ENCODE data around the gene MIGA2. TPM values are rescaled to one million over a fixed set of nuclear protein-coding genes. Genes with fewer than 3 reads are reported as not detected.

The MIGA2 gene
- total and polyA plus RNA-seq, 7 donors, result 8.4 to 18.1 (median 13.7) TPM

DNA sequence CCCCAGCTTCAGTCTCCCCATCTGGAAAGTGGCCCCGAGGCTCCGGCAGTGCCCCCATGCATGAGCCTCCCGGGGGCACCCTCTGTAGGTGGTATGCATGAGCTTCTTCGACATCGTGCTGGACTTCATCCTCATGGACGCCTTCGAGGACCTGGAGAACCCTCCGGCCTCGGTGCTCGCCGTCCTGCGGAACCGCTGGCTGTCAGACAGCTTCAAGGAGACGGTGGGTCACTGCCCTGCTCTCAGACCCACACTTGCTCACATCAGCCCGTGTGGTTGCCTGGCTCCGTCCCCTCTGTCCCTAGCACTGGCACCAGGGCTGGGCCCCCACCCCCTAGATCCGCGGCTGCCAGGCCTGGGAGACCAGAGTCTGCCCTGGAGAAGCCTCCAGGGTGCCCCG lies 31.7 kb downstream of the MIGA2 start:
- no peaks in the 10 kb centered on the region for H3K9me3 ChIP-seq
- peaks cover 3 to 62% of the 10 kb centered on the region in 2 donors for H3K36me3 ChIP-seq (ENCODE audit: insufficient read depth in 1 of 2, low read depth in 1 of 2)
- TF ChIP-seq, protein P1, sequence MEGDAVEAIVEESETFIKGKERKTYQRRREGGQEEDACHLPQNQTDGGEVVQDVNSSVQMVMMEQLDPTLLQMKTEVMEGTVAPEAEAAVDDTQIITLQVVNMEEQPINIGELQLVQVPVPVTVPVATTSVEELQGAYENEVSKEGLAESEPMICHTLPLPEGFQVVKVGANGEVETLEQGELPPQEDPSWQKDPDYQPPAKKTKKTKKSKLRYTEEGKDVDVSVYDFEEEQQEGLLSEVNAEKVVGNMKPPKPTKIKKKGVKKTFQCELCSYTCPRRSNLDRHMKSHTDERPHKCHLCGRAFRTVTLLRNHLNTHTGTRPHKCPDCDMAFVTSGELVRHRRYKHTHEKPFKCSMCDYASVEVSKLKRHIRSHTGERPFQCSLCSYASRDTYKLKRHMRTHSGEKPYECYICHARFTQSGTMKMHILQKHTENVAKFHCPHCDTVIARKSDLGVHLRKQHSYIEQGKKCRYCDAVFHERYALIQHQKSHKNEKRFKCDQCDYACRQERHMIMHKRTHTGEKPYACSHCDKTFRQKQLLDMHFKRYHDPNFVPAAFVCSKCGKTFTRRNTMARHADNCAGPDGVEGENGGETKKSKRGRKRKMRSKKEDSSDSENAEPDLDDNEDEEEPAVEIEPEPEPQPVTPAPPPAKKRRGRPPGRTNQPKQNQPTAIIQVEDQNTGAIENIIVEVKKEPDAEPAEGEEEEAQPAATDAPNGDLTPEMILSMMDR (IDR thresholded peaks at IDR 0.05), result no peak
- H3K4me1 ChIP-seq, result no peaks in the 10 kb centered on the region
- 91 to 94% (median 92%) methylated on average over 19 of the region's 19 CpGs for WGBS, 3 donors
- H3K4me3 ChIP-seq, result no peak overlapping the region
- DNase-seq (no peak), ATAC-seq (no peak)
- H3K27me3 ChIP-seq (ENCODE audit: insufficient read depth in 3 of 3, low read length in 2 of 3), result no peaks in the 10 kb centered on the region
- H3K27ac ChIP-seq, result no peak overlapping the region
- intact Hi-C loops (cut with DNase I), result no loop called here

DNA sequence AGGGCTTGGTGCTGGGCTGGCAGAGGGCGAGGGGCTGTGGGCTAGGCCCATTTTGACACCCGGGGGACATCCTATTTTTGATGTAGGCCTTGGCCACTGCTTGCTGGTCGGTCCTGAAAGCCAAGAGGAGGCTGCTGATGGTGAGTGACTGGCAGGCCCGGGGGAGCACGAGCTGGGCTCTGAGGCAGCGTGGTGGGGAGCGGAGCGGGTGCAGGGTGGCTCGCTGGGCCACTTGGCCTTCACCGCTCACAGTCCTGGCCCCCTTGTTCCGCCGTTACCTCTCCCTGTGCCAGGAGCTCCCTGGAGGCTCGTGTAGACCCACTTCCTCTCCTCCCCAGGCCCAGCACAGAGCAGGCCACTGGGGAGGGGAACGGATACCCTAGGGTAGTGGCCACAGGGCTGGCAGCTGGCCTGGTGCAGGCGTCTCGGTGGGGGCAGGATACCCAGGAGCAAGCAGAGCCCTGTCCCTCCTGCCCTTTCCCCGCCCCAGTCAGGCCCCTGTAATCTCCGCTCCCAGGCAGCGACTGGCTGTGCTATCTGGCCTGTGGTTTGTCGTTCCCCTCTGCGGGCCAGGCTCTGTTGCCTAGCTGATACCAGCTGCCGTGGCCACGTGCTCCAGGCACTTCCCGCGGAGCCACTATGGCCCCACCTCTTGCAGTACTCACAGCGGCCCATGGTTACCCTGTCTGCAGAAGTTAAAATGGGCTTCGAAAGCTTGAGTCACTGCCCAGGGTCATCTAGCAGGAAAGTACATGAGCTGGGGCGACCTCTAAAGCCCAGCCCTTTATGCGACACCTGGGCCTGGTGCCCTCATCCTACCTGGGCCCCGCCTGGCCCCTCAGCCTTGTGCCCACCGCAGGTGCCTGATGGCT lies 32.8 kb downstream of the MIGA2 start:
- H3K9me3 ChIP-seq, result no peaks in the 10 kb centered on the region
- no peaks in the 10 kb centered on the region for H3K4me1 ChIP-seq
- WGBS, 3 donors, result 70 to 77% (median 75%) methylated on average over 26 to 31 of the region's 31 CpGs
- H3K36me3 ChIP-seq (ENCODE audit: insufficient read depth in 1 of 2, low read depth in 1 of 2), result peaks cover 3 to 52% of the 10 kb centered on the region in 2 donors
- intact Hi-C loops (cut with DNase I), result no loop called here
- ATAC-seq, result peak; percentile 67 to 89 (median 84)
- peak; percentile 60 to 79 for DNase-seq
- H3K27me3 ChIP-seq (ENCODE audit: insufficient read depth in 3 of 3, low read length in 2 of 3), result no peaks in the 10 kb centered on the region
- TF ChIP-seq, protein P1 (IDR thresholded peaks at IDR 0.05), result no peak
- H3K4me3 ChIP-seq, result no peak overlapping the region
- peak overlapping the region; percentile 23 for H3K27ac ChIP-seq

DNA sequence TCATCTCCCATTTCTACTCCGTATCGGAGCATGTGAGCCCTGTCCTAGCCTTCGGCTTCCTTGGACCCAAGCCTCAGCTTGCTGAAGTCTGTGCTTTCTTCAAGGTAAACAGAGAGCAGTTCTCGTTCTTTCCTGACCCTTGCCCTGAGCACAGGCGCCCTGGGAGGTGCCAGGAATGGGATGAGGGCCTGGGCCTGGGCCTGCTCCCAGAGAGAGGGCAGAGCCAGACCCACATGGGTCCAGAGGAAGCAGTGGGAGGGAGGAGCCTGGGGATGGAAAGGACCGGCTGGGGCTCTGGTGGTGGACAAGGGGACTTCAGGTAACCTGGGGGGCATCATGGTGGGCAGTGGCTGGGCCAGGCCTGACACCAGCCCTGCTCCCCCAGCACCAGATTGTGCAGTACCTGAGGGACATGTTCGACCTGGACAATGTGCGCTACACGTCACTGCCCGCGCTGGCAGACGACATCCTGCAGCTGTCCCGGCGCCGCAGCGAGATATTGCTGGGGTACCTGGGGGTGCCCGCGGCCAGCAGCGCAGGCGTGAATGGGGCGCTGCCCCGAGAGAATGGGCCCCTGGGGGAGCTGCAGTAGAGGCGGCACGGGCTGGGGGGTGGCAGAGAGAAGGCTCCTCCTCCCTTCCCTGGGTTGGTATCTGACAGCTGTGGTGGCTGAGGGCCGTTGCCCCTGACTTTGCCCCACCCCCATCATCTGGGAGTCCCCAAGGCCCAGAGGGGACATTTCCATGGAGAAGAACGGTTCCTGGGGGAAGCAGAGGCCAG lies 33.6 kb downstream of the MIGA2 start:
- intact Hi-C loops (cut with DNase I), result loop anchor here in 1 of 2 donors (5.0 kb wide), 1 partner anchor 33 kb away; the partner anchor contains the start of gene MIGA2
- Histone ChIP-seq H3K36me3 (ENCODE audit: insufficient read depth in 1 of 2, low read depth in 1 of 2) (peaks cover 3 to 44% of the 10 kb centered on the region in 2 donors), H3K27ac (peak overlapping the region; percentile 9), H3K4me3 (no peak overlapping the region), H3K9me3 (no peaks in the 10 kb centered on the region), H3K4me1 (no peaks in the 10 kb centered on the region), H3K27me3 (ENCODE audit: insufficient read depth in 3 of 3, low read length in 2 of 3) (no peaks in the 10 kb centered on the region)
- 85 to 87% (median 85%) methylated on average over 25 to 26 of the region's 26 CpGs for WGBS, 3 donors
- ATAC-seq, result peak in 2 of 4 donors; percentile 2 to 20
- TF ChIP-seq, protein P1 (IDR thresholded peaks at IDR 0.05), result no peak
- DNase-seq, result no peak

DNA sequence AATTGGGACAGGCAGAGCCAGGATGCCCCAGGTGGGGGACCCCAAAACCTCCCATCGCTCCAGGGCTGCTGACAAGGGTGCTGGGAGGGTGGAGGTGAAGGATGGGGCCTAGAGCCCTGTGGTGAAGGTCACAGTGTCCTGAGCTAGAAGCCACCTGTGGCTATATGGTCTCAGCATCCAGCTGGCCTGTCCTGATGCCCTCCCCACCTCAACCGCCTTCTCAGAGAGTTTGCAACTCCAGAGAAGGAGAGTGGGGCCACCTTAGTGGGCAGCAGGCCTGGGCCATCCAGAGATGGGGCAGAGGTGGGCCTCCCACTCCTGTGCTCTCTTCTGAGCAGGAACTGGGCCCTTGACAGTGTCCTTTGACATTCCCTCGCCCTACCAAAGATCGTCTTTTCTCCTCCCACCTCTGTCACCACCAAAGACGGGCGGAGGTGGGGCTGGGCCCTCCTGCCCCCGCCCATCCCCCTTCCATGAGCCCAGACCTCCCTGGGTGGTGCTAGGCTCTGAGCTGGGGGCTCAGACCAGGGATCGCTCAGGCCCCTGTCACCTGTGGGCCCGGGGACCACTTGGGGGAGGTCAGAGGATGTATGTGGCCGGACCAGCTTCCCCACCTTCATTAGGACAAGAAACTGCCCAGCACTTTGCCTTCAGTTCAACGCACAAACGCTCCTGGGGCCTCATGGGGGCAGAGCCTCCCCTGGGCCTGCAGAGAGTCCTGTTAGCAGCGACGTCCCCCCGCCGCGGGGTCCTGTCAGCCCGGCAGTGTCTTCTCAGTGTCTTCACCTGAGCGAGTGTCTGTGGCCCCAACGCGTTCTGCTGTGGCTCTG lies 34.5 kb downstream of the MIGA2 start:
- ATAC-seq (no peak), DNase-seq (no peak)
- 74 to 79% (median 77%) methylated on average over 21 of the region's 21 CpGs for WGBS, 3 donors
- Histone ChIP-seq H3K4me1 (no peaks in the 10 kb centered on the region), H3K36me3 (ENCODE audit: insufficient read depth in 1 of 2, low read depth in 1 of 2) (peaks cover 3 to 36% of the 10 kb centered on the region in 2 donors), H3K27me3 (ENCODE audit: insufficient read depth in 3 of 3, low read length in 2 of 3) (no peaks in the 10 kb centered on the region), H3K4me3 (no peak overlapping the region), H3K27ac (no peak overlapping the region), H3K9me3 (no peaks in the 10 kb centered on the region)
- intact Hi-C loops (cut with DNase I), result loop anchor here in 1 of 2 donors (5.0 kb wide), 1 partner anchor 34 kb away; the partner anchor contains the start of gene MIGA2
- TF ChIP-seq, protein P1 (IDR thresholded peaks at IDR 0.05), result no peak
